Prostate gland (tissue), 1 donor: ENCODE measurements around the gene METTL2A.

Experiments used
- POLR2A ChIP-seq: fragments of 450-650 bp; IDR thresholded peaks from one replicate; pipeline ENCODE4 v1.6.1; 2016; ENCODE audit warnings: antibody characterized with exemption, mild to moderate bottlenecking
- POLR2AphosphoS5 ChIP-seq: sonication (generic); formaldehyde crosslinking; IDR thresholded peaks from one replicate; pipeline ENCODE4 v1.6.1; 2017; ENCODE audit warnings: antibody characterized with exemption

- no peak for TF ChIP-seq POLR2AphosphoS5
- TF ChIP-seq POLR2A: no peak
These were observed 24.8 kb upstream of the METTL2A start for GRCh38 chr17:62398891-62399290.
